PC-3 (cell line): Measurements from ENCODE around the gene CRABP1.

ENCODE experiments used
- CTCF ChIP-seq: fragments of 300-600 bp; sonication (generic); conservative IDR thresholded peaks from 2 replicates; pipeline ENCODE4 v1.5.1; 2017; ENCODE audit warnings: antibody characterized with exemption, low read depth, mild to moderate bottlenecking, low read length
- EZH2phosphoT487 ChIP-seq: fragments of 300-600 bp; sonication (generic); IDR thresholded peaks from 2 replicates; pipeline ENCODE4 v1.6.1; 2018; ENCODE audit warnings: mild to moderate bottlenecking, antibody characterized with exemption, low read length, borderline replicate concordance

GRCh38 chr15:78358102-78358870 lies 18.1 kb downstream of the CRABP1 start:
- TF ChIP-seq EZH2phosphoT487: no peak
- TF ChIP-seq CTCF: no peak
